ENCODE measurements around the gene VSIG10. TPM values are rescaled to one million over a fixed set of nuclear protein-coding genes. Genes with fewer than 3 reads are reported as not detected.

The VSIG10 gene
- polyA plus RNA-seq, 1 experiment, result 9.3 TPM

DNA sequence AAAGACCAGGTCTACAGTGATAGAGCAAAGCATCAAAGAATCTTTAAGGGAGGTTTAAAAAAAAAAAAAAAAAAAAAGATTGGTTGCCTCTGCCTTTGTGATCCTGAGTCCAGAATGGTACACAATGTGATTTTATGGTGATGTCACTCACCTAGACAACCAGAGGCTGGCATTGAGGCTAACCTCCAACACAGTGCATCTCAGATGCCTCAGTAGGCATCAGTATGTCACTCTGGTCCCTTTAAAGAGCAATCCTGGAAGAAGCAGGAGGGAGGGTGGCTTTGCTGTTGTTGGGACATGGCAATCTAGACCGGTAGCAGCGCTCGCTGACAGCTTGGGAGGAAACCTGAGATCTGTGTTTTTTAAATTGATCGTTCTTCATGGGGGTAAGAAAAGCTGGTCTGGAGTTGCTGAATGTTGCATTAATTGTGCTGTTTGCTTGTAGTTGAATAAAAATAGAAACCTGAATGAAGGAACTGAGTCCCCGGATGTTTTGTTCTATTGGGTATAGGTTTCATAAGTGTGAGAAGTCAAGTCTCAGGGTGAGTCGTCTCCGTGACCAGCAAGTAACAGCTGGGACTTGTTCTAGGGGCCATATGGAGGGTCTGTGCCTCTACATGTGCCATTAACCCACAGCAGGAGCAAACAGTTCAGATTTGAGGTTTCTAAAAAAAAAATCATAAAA lies 41.4 kb upstream of the VSIG10 start:
- Histone ChIP-seq H3K36me3 (ENCODE audit: control insufficient read depth, insufficient read depth, low read length) (peaks cover 8% of the 10 kb centered on the region; the same call in 1 of the 2 replicates), H3K4me3 (ENCODE audit: low read depth, low read length) (no peak overlapping the region), H3K27me3 (ENCODE audit: control insufficient read depth, insufficient read depth, low read length) (no peaks in the 10 kb centered on the region)
- CTCF ChIA-PET, result no interaction called here
- POLR2A ChIA-PET, result no interaction called here
- TF ChIP-seq, protein P1, sequence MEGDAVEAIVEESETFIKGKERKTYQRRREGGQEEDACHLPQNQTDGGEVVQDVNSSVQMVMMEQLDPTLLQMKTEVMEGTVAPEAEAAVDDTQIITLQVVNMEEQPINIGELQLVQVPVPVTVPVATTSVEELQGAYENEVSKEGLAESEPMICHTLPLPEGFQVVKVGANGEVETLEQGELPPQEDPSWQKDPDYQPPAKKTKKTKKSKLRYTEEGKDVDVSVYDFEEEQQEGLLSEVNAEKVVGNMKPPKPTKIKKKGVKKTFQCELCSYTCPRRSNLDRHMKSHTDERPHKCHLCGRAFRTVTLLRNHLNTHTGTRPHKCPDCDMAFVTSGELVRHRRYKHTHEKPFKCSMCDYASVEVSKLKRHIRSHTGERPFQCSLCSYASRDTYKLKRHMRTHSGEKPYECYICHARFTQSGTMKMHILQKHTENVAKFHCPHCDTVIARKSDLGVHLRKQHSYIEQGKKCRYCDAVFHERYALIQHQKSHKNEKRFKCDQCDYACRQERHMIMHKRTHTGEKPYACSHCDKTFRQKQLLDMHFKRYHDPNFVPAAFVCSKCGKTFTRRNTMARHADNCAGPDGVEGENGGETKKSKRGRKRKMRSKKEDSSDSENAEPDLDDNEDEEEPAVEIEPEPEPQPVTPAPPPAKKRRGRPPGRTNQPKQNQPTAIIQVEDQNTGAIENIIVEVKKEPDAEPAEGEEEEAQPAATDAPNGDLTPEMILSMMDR (IDR thresholded peaks at IDR 0.05; ENCODE audit: insufficient read depth, low read depth, low read length), result no peak
- DNase-seq (ENCODE audit: low read depth), result no peak

DNA sequence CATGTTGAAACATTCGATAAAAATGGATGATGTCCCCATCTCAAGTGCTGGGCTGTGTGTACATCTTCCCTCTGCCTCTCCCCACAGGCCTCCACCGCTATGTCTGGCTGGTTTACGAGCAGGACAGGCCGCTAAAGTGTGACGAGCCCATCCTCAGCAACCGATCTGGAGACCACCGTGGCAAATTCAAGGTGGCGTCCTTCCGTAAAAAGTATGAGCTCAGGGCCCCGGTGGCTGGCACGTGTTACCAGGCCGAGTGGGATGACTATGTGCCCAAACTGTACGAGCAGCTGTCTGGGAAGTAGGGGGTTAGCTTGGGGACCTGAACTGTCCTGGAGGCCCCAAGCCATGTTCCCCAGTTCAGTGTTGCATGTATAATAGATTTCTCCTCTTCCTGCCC lies 40.7 kb upstream of the VSIG10 start:
- Histone ChIP-seq H3K27me3 (ENCODE audit: control insufficient read depth, insufficient read depth, low read length) (no peaks in the 10 kb centered on the region), H3K4me3 (ENCODE audit: low read depth, low read length) (no peak overlapping the region), H3K36me3 (ENCODE audit: control insufficient read depth, insufficient read depth, low read length) (peaks cover 9% of the 10 kb centered on the region)
- TF ChIP-seq, protein P1 (IDR thresholded peaks at IDR 0.05; ENCODE audit: insufficient read depth, low read depth, low read length), result no peak
- ChIA-PET POLR2A (no interaction called here), CTCF (no interaction called here)
- DNase-seq (ENCODE audit: low read depth), result no peak

DNA sequence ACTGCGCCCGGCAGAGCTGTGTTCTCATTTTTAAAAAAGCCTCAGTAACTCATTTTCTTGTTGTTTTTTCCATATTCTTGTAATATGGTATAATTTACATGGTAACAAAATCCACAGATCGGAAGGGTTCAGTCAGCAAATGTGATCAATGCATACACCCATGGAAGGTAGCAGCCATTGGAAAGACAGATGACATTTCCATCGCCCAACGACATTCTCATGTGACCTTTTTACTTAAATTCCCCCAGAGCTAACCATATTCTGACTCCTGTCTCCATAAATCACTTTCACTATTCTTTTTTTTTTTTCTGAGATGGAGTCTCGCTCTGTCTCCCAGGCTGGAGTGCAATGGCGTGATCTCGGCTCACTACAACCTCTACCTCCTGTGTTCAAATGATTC lies 37.0 kb upstream of the VSIG10 start:
- ChIA-PET CTCF (interaction anchor here (0.7 to 1.1 kb wide), 2 partner anchors 10 to 14 kb away, joined by 3 read pairs; no protein-coding TSS in a partner anchor), POLR2A (interaction anchor here (0.6 kb wide), 1 partner anchor 36 kb away, joined by 3 read pairs; no protein-coding TSS in a partner anchor)
- TF ChIP-seq, protein P1 (IDR thresholded peaks at IDR 0.05; ENCODE audit: insufficient read depth, low read depth, low read length), result no peak
- DNase-seq (ENCODE audit: low read depth), result no peak
- H3K4me3 ChIP-seq (ENCODE audit: low read depth, low read length), result no peak overlapping the region
- no peaks in the 10 kb centered on the region for H3K27me3 ChIP-seq (ENCODE audit: control insufficient read depth, insufficient read depth, low read length)
- H3K36me3 ChIP-seq (ENCODE audit: control insufficient read depth, insufficient read depth, low read length), result peaks cover 13% of the 10 kb centered on the region

DNA sequence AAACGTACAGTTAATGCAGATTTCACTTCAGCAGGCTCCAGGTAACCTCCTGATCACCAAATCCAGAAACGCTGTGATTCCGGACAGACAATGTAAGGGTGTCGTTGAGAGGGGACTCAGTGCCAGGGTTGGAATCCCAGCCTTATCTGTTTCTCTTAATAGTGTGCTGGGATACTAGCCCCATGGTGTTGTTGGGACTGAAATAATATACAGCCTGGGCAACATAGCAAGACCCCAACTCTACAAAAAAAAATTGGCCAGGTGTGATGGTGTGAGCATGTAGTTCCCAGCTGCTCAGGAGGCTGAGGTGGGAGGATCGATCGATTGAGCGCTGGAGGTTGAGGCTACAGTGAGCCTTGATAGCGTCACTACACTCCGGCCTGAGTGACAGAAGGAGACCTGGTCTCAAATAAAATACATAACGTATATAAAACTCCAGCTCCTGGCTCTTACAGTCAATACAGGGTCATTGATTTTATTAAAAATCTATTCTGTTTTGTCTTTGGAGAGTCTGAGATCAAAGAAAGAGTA lies 33.4 kb upstream of the VSIG10 start:
- Histone ChIP-seq H3K27me3 (ENCODE audit: control insufficient read depth, insufficient read depth, low read length) (no peaks in the 10 kb centered on the region), H3K4me3 (ENCODE audit: low read depth, low read length) (peak overlapping the region; percentile 90), H3K36me3 (ENCODE audit: control insufficient read depth, insufficient read depth, low read length) (peaks cover 8% of the 10 kb centered on the region)
- POLR2A ChIA-PET, result no interaction called here
- TF ChIP-seq, protein P1 (IDR thresholded peaks at IDR 0.05; ENCODE audit: insufficient read depth, low read depth, low read length), result no peak
- no peak for DNase-seq (ENCODE audit: low read depth)
- CTCF ChIA-PET, result interaction anchor here (1.0 to 3.0 kb wide), 4 partner anchors 16 to 262 kb away, joined by 4 to 15 read pairs (median 8); partner anchors contain the start of gene SUDS3

DNA sequence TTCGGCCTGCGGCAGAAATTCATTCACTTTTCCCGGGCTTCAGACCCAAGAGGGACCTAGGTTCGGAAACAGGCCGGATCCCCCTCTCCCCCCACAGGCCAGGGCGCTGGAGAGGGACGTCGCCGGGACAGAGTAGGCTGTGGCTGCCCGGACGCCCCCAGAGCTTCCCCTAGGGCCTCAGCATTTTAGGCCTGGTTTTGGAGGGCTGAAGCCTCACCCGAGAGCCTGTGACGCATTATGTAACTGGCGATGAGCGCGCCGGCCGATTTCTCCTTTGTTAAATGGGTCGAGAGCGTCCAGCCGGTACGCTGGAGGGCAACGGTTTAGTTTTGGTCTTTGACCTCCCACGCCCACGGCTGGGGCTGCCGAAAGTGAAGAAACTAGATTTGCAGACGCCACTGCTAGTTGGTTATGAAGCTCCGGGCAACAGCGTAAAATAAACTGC lies 32.8 kb upstream of the VSIG10 start:
- POLR2A ChIA-PET, result no interaction called here
- no peak for DNase-seq (ENCODE audit: low read depth)
- H3K27me3 ChIP-seq (ENCODE audit: control insufficient read depth, insufficient read depth, low read length), result no peaks in the 10 kb centered on the region
- CTCF ChIA-PET, result interaction anchor here (1.0 to 3.0 kb wide), 5 partner anchors 14 to 262 kb away, joined by 3 to 15 read pairs (median 7); partner anchors contain the start of gene SUDS3
- H3K4me3 ChIP-seq (ENCODE audit: low read depth, low read length), result peak overlapping the region; percentile 90
- peaks cover 8% of the 10 kb centered on the region for H3K36me3 ChIP-seq (ENCODE audit: control insufficient read depth, insufficient read depth, low read length)
- TF ChIP-seq, protein P1 (IDR thresholded peaks at IDR 0.05; ENCODE audit: insufficient read depth, low read depth, low read length), result no peak

All from BJ (cell line).